SIG-M5 treated with dmso at 0.1 percent for 504 hours (cell line): ENCODE results near the gene TRIM36.

Experiments
- DNase-seq: peaks from one replicate; lab custom pipeline; 2025; ENCODE audit not compliant: unreplicated experiment; lab: John Stamatoyannopoulos, UW

TRIM36 gene

DNA sequence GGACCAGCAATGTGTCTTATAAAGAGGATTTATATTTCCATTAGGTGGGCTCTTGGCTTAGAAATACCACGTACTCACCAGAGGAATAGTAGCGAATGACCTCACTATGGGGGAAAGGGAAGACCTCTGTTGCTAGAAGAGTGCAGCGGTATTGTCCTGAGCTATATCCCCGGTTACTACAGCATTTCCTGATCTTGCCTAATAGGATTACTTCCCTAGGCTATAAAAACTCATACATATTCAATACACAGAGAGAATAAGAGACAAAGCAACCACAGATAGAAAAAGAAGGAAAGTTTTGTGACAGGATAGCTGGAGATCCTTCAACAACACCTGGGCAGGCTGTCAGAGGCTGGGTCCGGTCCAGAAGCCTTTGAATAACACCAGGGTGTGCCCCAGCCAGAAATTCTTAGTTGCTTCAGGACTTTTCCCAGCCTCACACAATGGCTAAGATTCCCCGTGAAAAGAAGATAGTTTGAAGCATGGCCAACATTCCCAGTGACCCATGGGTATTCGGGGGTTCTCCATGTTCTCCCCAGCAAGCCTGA is 85.4 kb downstream of the TRIM36 start:
- no peak for DNase-seq

- DNase-seq = no peak
Observed at GRCh38 chr5:115079924-115080623, 89.6 kb downstream of the TRIM36 start.
